NCI-H2107 (cell line): ENCODE data around the gene TRIM17.

Experiments
- DNase-seq: peaks from one replicate; lab custom pipeline; 2025; lab: John Stamatoyannopoulos, UW

TRIM17 gene

DNA sequence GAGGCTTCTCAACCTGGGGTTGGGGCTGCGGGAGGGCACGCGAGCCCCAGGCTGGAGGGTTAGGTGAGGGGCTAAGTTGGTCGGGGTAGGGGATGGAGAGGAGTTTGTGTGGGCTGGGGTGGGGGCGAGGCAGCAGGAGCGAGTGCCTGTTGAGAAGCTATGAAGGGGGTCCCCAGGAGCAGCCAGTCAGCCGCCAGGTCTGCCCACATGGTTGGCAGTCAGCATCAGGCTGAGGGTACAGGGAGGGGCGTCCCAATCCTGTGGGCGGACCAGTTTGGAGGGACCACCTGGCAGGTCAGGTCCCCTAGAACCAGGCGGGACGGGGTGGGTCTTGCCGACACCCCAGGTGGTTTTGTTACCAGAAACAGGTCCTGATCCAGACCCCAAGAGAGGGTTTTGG is 400 bp upstream of the TRIM17 start:
- no peak for DNase-seq

DNA sequence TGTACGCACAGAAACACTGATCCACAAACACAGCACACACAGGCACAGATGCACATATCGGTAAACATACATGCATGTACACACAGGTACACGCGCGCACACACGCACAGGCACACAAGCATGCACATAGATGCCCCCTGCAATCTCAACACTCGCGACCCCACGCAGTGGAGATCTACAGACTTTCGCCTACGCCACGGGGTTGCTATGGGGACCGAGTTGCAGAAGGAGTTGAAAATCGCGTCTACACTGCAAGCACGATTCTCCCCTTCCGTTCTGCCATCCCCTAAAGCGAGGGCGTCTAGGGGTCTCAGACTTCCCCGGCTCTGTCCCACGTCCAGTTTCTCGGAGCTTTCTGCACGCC is 826 bp downstream of the TRIM17 start:
- DNase-seq, result no peak

DNA sequence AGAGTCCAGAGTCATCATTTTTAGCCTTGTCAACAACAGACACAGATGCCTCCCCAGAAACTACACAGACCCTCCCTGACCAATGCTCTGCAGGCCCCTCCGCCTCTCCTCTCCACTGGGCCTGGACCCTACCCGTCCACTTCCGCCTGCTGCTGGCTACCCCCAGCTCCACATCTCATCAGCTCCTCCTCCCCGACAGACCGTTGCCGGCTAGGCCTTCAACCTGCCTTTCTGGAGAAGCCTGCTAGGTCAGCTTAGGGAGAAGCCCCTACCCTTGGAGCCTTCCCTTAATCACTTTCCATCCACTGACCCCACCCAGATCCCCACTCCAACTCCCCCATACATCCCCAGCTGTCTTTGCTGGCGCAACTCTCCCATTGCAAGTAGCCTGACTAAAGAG is 1.4 kb downstream of the TRIM17 start:
- no peak for DNase-seq

DNA sequence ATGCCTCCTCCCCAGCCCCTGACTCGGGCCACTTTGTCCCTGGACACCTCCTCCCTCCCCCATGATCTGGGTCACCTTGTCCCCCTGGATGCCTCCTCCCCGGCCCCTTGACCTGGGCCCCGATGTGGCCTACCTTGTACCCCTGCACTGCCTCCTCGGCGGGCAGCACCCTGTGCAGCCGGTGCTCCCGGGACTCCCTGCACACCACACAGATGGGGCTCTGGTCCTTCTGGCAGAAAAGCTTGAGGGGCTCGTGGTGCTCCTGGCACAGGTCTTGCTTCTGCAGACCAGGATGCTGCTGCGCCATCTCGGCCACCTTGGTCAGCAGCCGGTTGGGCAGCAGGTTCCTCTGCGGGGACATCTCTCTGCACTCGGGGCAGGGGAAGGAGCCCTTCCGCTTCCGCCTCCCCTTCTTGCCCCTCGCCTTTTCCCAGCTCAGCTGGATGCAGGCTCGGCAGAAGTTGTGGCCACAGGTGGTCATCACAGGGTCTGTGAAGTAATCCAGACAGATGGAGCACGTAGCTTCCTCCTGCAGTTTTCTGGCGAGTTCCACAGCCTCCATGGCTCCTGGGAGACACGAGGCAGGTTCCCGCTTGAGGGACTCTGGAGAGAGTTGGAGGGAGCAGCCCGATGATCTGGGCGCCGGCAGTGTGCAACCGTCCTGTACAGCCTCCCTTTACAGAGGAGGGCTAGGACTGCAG is 2.0 kb downstream of the TRIM17 start:
- DNase-seq, result no peak

DNA sequence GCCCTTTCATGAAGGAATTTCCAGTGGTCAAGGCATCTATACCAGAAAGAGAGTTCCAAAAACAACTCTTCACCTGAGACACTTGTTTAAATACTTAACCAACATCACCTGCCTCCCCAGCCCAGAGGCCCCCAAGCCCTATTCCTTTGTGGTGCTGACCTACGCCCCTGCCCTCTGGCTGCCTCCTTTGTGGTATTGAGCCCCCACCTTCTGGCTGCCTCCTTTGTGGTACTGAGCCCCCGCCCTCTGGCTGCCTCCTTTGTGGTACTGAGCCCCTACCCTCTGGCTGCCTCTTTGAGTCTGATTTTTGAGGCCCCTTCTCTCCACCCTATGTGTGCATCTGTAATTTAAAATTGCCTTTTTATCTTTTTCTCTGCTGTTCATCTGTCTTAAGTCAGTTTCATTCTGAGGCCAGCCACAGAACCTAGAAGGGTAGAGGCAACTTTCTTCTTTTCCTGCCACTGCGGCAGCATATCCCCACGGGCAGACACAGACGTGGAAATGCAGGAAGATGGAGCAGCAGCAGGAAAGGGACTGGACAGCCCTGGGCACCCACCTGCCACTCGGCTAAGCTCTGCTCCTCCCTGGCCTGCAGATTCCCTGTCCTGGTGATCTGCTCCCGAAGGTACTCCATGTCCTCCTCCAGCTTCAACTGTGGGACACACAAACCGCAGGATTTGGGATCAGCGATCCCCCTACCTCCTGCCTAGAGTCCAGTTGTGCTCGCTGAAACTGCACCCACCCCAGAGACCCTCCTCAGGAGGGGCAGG is 3.2 kb downstream of the TRIM17 start:
- DNase-seq, result no peak

DNA sequence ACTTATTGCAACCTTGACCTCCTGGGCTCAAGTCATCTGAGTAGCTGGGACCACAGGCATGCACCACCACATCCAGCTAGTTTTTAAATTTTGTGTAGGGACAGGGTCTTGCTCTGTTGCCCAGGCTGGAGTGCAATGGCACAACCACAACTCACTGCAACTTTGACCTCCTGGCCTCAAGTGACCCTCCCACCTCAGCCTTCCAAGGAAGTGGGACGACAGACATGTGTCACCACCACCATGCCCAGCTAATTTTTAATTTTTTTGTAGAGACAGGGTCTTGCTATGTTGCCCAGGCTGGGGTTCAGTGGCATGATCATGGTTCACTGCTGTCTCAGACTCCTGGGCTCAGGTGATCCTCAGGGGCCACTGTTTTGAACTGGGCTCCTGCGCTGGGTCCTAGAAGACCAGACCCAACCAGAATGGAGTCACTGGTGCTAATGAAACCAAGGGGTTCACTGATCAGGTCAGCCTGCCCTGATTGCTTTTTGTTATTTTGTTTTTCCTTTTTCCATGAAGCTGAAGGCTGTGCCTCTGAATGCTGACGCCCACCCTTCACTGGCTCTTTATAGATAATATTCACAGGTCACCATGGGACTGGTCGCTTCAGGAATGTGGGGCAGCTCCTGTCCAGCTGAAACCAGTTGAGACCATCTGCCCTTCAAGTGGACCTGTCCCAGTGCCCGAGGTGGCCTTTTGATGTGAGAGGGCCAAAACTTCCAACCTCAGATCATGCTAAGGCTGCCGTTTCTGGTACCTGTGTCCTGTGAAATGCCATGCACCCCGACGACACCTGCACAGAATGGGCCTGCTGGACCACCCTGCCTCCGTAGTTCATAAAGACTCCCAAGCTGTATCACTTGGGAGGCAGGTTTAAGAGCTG is 4.9 kb downstream of the TRIM17 start:
- no peak for DNase-seq

DNA sequence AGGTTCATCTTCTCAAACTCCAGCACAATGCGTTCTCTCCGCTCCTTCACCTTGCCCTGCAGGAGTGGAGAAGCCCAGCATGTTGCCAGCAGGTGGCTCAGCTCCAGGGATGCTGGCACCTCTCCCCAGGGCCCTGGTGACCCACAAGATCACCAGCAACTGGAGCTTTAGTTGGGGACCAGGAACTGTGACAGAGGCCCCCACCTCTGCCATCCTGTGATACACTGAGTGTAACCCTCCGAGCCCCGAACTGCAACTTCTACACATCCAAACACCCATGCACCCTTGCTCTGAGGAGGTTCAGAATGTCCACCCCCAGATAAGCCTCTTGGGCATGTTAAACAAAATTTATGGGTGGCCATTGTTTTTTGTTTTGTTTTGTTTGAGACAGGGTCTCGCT is 5.5 kb downstream of the TRIM17 start:
- no peak for DNase-seq

DNA sequence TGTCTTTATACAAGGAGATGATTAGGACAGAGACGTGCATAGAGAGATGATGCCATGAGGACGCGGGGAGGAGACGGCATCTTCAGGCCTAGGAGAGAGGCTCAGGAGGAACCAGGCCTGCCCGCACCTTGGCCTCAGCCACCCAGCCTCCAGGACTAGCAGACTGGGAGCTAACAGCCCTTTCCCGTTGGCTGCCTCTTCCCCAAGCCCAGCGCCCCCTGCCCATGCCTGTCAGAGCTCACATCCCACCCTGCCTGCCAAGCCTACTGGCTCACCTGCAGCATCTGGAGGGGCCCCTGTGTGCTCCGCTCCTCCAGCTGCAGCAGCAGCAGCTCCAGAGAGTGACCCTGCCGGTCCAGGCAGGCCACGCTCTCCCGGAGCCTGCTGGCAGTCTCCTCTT is 6.0 kb downstream of the TRIM17 start:
- DNase-seq, result no peak

DNA sequence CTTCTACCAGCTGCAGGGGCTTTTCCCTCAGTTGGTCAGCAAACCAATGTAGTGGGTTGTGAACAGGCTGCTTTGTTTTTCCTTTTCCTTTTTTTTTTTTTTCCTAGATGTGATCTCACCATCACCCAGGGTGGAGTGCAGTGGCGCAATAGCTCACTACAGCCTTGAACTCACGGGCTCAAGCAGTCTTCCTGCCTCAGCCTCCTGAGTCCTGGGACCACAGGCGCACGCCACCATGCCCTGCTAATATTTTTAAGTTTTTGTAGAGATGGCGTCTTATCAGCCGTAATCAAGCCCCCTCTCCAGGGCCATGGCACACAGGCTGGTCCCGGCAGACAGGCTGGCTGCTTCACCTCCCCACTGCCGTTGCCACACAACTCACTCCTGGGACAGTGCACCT is 6.6 kb downstream of the TRIM17 start:
- no peak for DNase-seq

DNA sequence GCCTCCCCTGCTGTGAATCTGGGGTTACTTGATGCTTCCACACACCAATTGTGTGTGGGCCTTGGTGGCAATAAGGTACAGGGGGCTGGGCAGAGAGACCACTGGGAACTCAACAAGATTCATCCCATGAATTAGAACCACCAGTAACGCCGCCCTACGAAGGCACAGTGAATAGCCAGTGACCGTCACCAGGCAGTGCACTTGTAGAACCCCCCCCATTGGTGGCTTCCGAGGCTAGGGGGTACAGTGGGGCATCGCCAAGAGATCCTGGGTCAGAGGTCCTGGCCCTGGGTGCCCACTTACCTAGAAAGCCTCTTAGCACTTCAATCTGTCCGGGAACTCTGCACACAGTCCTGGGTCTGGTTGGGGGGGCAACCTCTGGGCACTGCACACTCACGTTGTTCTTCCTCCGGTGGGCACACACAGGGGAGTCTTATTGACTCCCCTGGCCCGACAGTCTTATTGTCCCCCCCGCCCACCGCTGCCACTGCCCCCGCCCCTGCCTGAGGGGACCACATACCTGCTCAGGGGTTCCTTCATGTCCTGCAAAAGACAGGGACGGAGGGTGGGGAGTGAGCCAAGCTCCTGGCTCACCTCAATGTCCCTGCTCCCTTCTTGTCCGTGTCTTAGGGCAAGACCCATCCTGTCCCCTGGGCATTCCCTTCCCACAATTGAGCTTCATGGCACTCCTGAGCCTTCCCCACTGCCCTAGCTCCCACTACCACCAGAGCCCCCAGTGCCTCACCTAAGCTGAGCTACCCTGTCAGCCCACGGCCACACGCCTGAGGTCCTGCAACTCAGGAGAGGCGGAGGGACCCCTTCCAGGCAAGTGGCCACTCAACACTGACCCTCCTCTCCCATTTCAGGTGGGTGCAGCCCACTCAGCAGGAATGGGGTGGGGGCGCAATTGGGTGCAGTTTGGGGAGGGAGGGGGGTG is 7.5 kb downstream of the TRIM17 start:
- DNase-seq, result no peak

DNA sequence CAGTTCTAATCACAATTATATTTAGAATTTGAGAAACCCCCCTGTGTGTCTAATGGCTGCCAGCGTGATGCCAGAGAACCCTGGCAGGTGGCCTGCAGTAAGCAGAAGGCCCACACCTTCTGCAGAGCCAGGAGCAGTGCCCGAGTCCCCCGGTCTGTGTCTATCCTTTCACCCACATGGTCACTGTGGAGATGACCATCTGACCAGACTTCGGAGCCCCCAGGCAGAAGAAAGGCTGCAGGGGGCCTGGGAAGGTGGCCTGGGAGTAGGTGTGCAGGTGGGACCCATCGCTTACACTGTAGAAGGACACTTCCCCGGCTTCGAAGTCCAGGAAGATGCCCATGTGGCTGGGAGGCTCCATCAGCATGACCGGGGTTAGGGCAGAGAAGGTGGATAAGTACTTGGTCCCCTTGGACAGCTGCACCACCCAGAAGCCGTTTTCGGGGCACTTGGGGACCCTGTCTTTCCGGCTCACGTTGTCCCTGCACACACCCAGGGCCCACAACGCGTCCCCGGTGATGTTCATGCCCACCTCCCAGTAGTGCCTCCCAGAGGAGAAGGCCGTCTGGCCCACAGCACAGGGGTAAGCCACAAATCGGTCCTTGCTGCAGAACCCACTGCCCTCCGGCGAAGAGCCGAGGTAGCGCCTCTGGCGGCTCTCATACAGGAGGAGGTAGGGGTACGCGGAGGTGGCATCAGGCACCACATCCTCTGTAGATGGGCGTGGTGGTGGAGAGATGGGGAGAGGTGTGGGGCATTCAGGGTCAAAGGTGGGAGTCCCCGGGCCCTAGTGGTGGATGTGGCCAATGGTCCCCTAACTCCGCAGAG is 8.4 kb downstream of the TRIM17 start:
- DNase-seq, result no peak

DNA sequence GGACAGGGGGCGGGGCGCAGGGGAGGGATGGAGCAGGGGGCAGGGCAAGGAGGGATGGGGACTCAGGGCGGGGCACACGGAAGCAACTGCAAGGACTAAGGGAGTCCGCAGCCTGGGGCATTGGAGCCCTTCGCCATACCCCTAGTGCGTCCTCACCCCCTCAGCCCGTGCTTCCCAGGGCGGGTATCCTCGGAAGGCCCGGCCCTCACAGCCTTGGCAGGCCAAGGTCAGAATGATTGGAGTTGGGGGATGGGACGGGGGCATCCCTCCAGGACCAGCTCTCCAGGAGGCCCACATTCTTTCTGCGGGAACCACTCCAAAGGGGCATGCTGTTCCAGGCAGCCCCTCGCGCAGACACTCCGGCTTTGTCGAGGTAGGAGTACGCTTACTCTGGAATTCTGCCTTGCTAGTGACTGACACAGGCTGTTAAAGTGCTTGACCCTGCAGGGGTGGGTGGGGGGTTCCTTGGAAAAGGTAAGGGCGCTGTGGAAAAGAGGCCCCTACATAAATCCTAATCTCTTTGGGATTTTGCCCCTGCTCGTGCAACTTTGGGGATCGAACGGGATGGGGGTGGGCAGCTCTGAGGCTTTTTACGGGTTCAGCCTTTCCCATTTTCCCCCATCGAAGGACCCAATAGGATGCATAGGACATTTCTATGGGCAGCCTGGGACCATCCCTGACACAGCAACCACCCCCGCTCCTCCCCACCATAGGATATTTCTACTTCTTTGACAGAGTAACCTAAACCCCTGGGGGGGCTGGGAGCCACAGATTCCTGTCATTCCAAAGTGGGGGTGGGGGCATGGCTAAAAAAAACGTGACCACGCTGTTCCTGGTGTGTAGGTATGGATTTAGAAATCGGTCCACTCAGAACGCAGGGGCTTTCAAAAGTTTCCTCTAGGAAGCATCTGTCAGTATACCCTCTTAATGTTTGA is 9.3 kb downstream of the TRIM17 start:
- no peak for DNase-seq

DNA sequence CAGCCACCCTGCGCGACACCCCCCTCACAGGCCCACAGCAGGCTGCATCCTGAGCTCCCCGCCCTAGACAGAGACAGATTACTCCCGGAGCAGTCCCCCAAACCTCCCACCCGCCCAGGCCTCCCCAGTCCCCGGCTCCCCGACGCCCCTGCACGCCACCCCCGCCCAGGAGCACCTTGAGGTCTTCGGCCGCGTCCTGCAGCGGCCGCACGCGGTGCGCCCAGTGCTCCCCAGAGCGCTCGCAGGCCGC is 10.8 kb downstream of the TRIM17 start:
- no peak for DNase-seq

DNA sequence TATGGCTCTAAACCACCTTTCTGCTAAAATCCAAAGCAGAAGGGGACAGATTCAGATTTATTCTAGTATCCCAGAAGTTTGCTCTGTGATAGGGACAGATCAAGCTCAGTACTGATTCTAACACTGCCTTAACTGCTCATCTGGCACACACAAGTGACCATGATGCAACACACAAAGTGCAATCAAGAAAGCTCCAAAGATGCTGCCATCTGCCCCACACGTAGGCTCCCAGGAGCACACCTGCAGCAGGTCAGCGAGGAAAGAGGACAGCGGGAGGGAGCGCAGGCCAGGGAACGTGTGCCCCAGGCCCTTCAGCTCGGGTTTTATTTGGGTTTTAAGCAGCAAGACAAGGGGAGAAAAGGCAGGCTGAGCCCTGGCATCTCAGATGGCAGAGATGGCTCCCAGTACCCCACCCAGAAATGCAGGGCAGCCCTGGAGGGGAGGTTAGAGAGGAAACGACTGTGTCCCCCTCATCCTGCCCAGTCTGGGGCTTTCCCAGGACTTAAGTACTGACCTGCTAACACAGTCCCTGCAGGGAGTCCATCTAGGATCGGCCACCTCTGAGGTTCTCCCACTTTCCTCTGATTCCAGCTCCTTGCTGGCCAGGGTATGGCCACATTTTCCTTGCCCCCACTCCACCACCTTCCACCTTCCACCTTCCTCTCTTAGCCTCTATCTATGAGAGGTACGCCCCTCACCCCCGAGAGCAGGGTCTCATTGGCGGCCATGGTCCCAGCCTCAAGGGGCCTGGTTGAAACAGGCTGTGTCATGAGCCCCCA is 11.3 kb downstream of the TRIM17 start:
- no peak for DNase-seq

DNA sequence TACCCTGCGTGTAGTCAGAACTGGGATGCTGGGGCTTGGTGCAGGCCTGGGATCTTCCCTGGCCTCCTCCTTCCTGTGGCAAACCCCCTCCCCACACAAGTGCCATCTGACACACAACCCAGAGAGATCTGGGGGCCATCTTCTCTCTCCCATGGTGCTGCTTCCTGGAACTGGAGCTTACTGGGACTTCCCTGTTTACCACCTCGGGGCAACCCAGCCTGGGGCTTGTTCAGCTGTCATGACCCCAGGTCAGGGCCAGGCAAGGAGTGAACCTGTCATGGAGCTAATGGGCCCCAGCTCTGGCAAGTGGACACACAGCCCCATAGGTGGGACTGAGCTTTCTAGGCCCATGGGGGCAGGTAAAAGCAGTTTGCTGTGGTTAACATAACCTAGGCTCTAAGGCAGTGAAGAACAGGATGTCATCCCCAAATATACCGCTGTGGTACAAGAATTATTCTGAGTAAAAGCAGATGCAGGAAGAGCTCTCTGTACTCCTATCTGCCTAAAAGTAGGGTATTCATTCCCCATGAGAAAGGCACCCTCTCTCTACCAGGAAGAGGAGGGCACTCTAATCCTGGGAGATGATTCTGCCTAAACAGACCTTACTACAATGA is 12.4 kb downstream of the TRIM17 start:
- DNase-seq, result no peak

DNA sequence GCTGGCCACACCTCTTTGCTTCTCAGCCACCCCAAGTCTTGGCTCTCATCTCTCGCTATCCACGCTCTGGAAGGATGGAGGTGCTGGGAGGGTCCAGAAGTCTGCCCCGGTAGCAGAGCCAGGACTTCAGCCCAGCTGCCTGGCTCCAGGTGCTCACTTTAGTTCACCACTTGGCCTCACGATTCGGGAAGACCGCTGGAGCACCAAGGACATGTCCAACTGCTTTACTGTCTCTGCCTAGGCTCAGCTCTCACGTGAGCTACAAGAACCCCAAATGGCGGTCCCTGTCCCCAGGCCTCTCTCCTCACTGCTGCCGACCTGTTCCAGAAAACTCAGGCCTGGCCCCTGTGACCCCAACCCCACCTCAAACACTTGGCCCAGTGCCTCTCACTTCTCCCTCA is 13.4 kb downstream of the TRIM17 start:
- no peak for DNase-seq

DNA sequence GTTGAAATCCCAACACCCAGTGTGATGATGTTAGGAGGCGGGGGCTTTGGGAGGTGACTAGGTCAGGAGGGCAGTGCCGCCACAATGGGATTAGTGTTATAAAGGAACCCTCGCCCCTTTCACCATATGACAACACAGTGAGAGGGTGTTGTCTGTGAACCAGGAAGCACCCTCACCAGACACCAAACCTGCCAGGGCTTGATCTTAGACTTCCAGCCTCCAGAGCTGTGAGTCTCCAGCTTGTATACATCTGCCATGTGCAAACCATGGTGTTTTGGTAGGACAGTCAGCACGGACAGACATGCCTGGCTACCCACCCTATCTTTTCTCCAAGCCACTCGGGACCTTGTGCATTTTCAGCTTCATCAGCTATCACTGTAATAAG is 14.0 kb downstream of the TRIM17 start:
- DNase-seq, result no peak

DNA sequence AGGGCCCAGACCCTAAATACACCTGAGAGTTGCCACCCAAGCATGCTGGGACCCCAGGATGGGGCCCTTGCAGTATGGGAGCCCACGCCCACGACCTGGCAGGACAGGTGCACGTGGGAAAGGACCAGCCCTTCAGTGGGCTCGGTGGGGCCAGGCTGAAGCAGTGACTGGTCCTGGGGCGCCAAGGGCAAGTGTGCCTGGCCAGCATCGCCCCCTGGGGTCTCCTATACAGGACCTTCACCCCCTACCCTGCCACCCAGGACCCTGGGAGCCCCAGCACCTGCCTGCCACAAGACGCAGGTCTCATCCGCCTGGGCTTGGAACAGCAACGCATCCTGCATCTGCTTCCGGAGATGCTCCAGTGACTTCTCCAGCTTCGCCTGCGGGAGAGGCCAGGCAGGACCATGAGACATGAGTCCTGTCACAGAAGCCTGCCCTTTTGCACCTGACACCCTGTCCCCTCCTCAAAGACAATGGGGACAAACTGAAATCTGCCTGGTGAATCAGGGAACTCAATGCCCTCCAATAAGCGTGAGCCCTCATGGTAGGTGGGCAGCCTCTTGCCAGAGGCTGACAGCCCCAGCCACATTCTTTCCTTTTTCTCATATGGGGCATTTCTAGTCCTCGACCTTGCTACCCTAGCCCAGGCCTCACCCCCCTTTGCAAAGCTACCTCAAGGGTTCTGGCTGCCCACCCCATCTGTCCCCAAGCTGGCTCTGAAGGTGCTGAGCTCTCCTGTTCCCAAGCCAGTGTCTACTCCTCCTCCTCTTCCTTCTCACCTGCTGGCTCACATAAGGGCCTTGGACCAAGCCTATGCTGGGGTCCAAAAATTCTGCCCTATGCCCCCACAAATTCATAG is 14.7 kb downstream of the TRIM17 start:
- no peak for DNase-seq
